ENCODE data around the gene TOMM7.
A peak's percentile ranks its signal among the peaks of the same experiment; 100 is the strongest.

Gene TOMM7

GRCh38 chr7:22822486-22823141 lies at the start of gene TOMM7:
TOMM7 (minus strand) TSS chr7:22822849; CDS start chr7:22822779, 70 bp downstream.
- DNase-seq, result peak; percentile 94

GRCh38 chr7:22872096-22872807 lies 49.6 kb upstream of the TOMM7 start:
- DNase-seq, result no peak

DNA sequence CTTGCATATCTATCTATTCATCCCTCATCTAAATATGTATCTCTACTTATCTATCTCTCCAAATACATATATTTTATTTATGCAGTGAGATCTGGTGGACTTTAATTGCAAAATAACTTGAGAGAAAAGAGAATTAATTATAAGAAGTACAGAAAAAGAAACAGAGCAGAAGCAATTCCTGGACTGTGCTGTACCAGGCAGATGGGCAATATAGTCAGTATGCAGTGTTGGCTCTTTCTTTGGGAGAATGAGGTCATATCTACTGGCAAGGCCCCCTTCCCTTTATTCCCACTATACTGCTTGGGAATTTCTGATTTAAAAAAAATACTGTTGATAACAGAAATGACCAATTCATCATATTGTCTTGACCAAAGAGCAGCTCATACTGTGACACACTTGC lies 49.0 kb upstream of the TOMM7 start:
- DNase-seq, result no peak

- no peak for DNase-seq
These were observed 45.9 kb upstream of the TOMM7 start for GRCh38 chr7:22868509-22868908.

DNA sequence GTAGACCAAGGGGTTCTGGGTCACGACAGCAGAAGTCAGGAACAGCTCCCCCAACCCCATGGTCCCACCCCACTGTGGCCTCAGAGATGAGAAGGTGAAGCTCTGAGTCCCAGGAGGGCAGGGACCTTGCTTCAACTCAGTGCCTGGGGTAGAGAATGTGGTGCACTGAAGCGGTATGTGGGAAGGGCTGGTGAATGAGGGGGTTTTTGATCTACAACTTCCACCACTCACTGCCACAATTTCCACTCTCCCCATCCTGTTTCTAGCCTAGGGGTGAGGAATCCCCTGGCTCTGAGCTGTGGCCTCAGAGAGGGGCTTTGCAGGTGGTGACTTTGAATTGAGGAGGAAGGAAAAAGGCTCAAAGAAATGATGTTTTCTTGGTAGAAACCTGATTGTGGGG lies 44.9 kb upstream of the TOMM7 start:
- no peak for DNase-seq

DNA sequence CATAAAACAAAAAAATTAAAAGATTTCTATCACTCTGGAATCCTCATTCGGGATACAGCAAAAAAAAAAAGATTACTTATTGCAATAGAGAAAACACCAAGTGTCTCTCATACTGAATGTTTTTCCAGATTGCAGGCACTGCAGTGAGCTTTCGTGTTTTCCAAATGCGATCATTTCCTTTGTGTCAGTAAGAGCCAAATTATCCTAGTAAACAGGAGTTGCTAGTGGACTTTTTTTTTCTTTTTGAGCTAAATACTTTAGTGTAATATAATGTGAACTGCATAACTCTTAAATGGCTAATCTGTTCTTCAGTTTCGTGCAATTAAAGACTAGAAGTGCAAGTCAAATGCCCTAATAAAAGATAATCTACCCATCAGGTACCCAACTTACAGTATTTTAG lies 44.4 kb upstream of the TOMM7 start:
- DNase-seq, result no peak

GRCh38 chr7:22865602-22865960 lies 42.9 kb upstream of the TOMM7 start:
- DNase-seq, result no peak

DNA sequence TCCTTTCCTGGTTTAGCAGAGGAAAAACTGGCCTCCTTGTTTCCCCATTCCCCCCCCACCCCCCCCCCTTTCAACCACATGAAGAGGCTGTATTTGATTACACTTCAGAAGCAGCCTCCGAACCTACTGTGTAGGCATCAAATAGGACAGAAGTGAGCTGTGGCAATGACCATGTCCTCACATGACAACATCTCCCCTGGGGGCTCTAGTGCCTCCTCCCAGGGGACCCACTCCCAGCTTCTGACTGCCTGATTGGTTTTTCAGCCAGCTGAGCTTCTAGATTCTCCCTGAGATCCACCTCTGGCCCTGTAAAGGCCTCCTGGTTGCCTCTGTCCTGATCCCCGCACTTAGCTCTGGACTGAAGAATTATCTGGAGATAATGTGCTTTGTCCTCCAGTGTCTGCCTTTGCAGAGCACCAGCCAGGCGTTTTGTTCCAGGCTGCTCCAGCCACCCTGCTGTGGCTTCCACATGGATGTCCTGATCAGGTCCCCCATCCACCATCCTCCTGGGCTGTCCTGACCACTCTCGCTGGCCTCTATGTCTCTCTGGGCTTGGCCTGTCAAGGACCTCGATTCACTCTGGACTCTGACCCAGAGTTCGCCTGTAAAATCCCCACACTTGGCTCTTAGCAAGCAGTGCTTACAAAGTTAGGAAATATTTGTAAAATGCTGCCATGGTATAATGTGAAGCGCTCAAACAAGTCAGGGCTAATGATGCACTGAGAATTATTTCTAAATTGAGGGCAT lies 42.4 kb upstream of the TOMM7 start:
- DNase-seq, result no peak

GRCh38 chr7:22864301-22864700 lies 41.7 kb upstream of the TOMM7 start:
- DNase-seq, result no peak

- DNase-seq, result no peak
These were observed 40.7 kb upstream of the TOMM7 start for GRCh38 chr7:22863156-22863899.

DNA sequence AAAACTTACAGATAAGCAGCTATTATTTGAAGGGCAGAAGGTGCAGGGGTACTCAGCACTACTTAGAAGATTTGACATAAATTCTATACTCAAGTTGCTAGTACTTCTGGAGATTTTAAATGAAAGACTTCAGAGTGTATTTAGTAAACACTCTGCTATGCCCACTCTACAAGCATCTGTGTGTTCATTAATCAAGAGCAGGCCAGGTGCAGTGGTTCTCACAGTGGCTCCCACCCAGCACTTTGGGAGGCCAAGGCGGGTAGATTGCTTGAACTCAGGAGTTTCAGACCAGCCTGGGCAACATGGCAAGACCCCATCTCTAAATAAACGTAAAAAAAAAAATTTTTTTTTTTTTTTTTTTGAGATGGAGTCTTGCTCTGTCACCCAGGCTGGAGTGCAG lies 38.9 kb upstream of the TOMM7 start:
- DNase-seq, result no peak

DNA sequence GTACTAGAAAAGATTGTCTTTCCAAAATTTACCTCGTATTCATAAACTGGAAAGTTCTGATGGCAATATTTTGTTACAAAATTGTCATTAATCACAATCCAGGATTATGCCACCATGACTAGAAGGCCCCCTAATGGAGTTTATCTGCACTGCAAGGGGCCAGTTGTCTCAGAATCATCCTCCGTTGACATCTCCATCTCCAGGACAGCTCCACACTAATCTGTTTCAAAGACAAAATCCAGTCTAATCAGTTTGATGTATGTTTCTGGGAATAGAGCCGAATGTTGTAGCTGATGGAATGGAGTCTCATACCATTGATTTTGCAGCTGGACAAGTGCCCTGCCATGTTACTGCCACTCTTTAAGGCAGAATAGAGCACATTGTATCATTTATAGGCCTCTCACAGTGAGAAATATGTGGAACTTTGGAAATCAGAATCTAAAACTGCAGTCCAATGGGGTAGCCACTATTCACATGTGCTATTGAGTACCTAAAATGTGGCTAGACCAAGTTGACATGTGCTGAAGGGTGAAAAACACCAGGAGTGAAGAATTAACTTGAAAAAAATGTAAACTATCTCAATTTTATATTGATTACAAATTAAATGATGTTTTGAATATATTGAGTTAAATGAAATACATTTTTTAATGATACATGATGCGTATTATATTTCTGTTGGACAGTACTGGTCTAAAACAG lies 38.3 kb upstream of the TOMM7 start:
- peak; percentile 48 for DNase-seq

DNA sequence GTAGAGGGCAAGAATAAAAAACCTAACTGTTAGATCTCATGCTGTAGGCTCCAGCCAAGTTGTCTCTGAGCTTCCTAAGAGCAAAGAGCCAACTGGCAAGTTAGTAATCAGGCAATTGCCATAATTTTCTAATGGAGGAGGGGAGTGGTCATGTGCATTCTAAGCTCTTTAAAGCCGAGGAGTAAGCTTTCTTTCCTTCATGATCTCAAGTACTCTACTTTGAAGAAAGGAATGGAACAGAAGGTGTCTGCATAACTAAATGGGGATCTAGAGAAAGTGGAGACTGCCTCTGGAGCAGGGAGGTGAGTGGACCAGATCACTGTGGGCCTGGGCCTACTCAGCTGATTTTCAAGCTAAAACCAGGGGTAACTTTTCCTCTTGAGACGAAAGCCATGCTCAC lies 37.7 kb upstream of the TOMM7 start:
- DNase-seq, result no peak

DNA sequence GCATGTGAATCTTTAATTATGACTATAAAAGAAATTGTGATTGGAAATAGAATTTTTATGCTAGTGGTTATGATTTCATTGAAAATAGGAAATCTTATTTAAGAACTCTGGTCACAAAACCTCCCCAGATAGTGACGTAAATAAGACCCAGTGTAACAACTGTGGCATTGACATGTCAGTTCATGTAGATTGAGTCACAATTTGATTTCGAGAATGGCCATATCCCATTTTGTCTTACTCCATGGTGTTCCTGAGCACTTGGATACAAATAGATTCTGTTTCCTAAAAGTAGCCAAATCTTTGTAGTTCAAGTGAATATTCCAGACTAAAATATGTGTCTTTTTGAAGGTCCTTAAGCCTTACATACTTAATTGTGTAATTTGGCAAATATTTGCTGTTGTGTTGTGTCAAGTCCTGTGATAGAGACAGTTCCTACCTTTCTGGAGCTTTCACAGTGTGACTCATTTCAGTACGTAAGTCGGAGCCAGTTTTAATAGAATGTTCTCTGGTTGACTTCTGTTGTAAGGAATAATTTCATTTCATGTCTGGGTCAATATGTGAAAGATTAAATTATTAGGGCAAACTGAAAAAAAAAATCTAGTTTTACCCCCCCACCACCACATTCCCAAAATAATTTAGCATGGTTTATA lies 37.1 kb upstream of the TOMM7 start:
- DNase-seq, result no peak

DNA sequence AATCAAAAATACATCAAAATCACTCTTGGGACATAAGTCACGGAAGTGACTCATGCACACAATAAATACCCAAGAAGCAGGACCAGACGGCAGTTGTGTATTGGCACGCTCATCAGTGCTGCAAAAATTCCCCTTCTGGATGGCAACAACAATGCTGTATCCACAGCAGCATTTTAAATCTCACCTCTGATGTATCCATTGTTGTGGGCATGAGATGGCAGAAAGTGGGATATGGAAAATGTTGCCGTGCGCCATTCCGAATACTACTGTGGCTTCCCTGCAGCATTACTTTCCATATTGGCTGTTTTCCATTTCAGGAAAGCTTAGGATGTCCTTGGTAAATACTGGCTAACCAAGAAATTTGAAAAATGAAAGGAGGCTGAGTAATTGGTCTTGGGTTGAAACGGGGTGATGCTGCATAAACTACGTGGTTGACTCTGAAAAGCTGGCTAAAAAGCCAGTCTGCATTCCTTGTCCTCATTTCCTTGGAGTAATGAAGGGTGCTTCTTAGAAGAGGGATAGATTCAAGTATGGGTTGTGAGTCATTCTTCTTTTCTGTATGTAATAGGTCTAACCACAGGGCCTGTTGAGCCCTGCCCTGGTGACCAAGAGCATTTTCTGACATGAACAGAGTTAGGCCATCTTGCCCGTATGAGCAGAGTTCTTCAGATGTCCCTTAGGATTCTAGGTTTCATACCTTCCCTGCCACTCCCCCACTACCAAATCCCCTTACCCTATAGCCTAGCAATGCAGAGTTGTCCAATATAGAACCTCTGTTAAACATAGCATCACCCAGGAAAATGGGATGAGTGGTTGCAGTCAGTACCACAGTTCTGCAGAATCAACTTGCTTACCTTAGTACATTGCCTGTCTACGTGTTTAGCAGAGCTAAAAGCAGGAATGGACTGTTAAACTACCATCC lies 36.3 kb upstream of the TOMM7 start:
- DNase-seq, result peak; percentile 66

GRCh38 chr7:22858274-22858639 lies 35.6 kb upstream of the TOMM7 start:
- no peak for DNase-seq

DNA sequence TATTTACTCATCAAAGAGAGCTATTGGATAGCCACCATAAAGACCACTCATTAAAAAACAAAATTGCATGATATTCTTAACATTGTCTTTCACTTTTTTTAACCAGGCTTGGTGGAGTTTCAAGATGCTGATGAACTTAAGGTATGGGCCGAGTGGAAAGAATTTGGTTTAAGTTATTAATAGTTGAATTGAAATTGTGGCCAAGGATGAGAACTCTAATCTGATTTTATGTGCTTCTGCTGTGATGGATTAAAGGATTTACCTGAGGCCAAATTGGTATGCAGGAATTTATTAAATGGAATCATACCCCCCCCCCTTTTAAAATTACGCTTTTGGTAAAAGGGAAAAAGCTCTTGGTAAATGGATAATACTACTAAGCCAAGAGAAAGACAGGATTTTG lies 33.8 kb upstream of the TOMM7 start:
- DNase-seq, result no peak

DNA sequence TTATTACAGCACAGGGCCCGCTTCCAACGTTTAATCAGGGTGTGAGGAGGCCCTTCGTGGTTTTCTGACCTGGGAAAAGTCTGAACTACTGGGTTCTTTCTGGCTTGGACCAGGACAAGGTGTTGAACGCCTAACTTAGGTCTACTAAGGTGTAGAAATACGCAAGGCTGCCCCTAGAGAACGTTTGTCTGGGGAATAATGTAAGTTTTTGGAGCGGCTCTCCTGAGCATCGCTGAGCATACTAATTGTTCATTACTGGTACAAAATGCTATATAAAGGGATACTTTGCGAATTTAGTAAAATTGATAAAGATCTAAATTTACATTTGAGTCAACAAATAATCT lies 32.4 kb upstream of the TOMM7 start:
- no peak for DNase-seq

DNA sequence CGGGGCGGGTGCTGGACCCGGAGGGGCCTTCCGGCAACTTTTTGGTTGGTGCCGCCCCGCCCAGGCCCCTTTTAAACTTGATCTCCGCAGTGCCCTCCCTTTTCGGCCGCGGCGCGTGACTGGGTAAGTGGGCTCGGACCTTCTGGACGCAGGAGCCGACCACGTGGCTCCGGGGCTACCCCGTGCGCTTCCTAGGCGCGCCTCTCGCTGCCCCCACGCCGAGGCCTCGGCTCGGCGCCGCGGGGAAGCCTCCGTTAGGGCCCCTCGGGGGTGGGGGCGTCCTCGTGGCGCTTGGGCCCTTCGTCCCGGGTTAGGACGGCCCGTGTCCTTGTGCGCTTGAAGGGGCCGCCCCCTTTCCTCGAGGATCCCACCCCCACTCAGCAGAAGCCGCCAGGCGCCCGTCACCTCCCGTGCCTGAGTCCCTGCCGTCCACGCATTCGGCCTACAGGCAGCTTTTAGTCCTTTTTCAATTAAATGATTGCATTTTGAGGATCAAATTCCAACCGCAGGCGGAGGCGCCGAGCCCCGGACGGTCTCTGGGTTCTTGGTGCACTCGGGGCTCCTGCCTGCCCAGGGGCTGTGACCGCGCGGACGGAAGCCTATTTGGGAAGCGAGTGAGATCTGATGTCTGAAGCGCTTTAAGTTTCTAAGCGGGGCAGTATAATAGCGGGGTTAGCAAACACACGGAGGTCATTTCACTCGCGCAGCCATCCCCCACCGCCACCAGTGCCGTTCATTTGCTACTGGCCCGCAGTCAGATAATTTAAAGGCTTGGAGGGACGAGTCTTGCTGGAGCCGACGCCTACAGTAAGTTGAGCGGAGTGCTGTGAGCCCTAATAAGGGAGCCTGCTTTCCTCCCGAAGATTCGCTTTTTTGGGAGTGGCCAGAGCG lies 31.8 kb upstream of the TOMM7 start:
- peak; percentile 91 for DNase-seq

GRCh38 chr7:22853674-22854157 lies 31.1 kb upstream of the TOMM7 start:
- peak; percentile 75 for DNase-seq

Data from activated CD4-positive, alpha-beta T cell treated with anti-CD3 and anti-CD28 coated beads, Interleukin-2, amount 50 U/mL, for 16 hours (primary cell).